A673 (cell line): ENCODE data around the gene MICAL2.

Experiments used
- EZH2 ChIP-seq: fragments of 200-600 bp; sonication (generic); IDR thresholded peaks from 2 replicates; pipeline ENCODE4 v1.6.1; 2017; ENCODE audit warnings: borderline replicate concordance, low read depth, mild to moderate bottlenecking, mixed read lengths, antibody characterized with exemption, low read length; ENCODE audit not compliant: poor library complexity, severe bottlenecking
- TF ChIP-seq, protein P1 (sequence below): fragments of 300-800, 200-600 bp; sonication (generic); conservative IDR thresholded peaks from 2 replicates; pipeline ENCODE4 v1.5.1; 2017; ENCODE audit warnings: low read depth, mild to moderate bottlenecking, antibody characterized with exemption, low read length, moderate library complexity, mixed read lengths

DNA sequence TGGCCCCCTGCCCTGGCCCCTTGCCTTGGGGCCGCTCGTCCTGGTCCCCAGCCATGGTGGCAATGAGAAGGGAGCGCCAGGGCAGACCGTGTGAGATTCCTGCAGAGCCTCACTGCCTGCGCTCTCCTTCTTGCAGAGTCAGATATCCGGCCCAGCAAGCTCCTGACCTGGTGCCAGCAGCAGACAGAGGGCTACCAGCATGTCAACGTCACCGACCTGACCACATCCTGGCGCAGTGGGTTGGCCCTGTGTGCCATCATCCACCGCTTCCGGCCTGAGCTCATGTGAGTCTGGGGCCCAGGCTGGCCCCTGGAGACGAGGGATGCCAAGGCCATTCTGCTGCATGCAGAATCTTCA is 114.1 kb downstream of the MICAL2 start:
- TF ChIP-seq, protein P1, sequence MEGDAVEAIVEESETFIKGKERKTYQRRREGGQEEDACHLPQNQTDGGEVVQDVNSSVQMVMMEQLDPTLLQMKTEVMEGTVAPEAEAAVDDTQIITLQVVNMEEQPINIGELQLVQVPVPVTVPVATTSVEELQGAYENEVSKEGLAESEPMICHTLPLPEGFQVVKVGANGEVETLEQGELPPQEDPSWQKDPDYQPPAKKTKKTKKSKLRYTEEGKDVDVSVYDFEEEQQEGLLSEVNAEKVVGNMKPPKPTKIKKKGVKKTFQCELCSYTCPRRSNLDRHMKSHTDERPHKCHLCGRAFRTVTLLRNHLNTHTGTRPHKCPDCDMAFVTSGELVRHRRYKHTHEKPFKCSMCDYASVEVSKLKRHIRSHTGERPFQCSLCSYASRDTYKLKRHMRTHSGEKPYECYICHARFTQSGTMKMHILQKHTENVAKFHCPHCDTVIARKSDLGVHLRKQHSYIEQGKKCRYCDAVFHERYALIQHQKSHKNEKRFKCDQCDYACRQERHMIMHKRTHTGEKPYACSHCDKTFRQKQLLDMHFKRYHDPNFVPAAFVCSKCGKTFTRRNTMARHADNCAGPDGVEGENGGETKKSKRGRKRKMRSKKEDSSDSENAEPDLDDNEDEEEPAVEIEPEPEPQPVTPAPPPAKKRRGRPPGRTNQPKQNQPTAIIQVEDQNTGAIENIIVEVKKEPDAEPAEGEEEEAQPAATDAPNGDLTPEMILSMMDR, result no peak
- no peak for TF ChIP-seq EZH2
